Ovary (tissue), 3 donors: ENCODE data around the gene CRYBG1.

Experiments used
- CTCF ChIP-seq, 3 donors: fragments of 450-650 bp in 2 of 3; fragments of 200-600 bp in 1 of 3; IDR thresholded peaks; one replicate each; pipeline versions ENCODE4 v1.5.1 to v1.8.0; 2016 to 2022; ENCODE audit warnings: antibody characterized with exemption in 3 of 3, mild to moderate bottlenecking in 1 of 3
- EP300 ChIP-seq: sonication (generic); formaldehyde crosslinking; IDR thresholded peaks from one replicate; pipeline ENCODE4 v1.6.1; 2017; ENCODE audit warnings: antibody characterized with exemption
- POLR2A ChIP-seq: fragments of 450-650 bp; IDR thresholded peaks from one replicate; pipeline ENCODE4 v1.6.1; 2017; ENCODE audit warnings: antibody characterized with exemption, mild to moderate bottlenecking, moderate library complexity
- donor health status: DM: no; HTN: no; CAD: no.

GRCh38 chr6:106397431-106397830 is 36.9 kb downstream of the CRYBG1 start:
- TF ChIP-seq CTCF (IDR thresholded peaks at IDR 0.05) = no peak
- TF ChIP-seq POLR2A = no peak
- no peak for TF ChIP-seq EP300
